ENCODE data around the gene DCBLD2. TPM values are rescaled to one million over a fixed set of nuclear protein-coding genes. Genes with fewer than 3 reads are reported as not detected.
A peak's percentile ranks its signal among the peaks of the same experiment; 100 is the strongest.
"Not testable (repeated sequence)": the region's sequence is repeated elsewhere in the genome, so short reads cannot be mapped to it uniquely, and the experiment has no call there.

The DCBLD2 gene
- polyA plus RNA-seq, 3 donors, result 0.17 to 1.1 (median 0.45) TPM

GRCh38 chr3:98857258-98857657, 44.2 kb downstream of the DCBLD2 start:
- H3K36me3 ChIP-seq (replicated peaks in 1 of 2; ENCODE audit: control insufficient read depth in 1 of 2, insufficient read depth in 2 of 2, low read length in 2 of 2); H2AFZ ChIP-seq (ENCODE audit: insufficient read depth, low read depth, low read length, poor library complexity, severe bottlenecking); H3K4me2 ChIP-seq (replicated peaks; ENCODE audit: extremely low read depth, low read length, poor library complexity, severe bottlenecking); H3K27me3 Mint-ChIP-seq (ENCODE audit: low read depth in 3 of 3); DNase-seq; H3K27ac ChIP-seq (ENCODE audit: low read depth in 1 of 2, low read length in 2 of 2); H3K4me1 ChIP-seq (ENCODE audit: control insufficient read depth in 1 of 2, insufficient read depth in 2 of 2, low read length in 2 of 2); H3K9ac ChIP-seq (ENCODE audit: insufficient read depth, low read length, poor library complexity, severe bottlenecking); H3K4me1 Mint-ChIP-seq; H3K4me3 Mint-ChIP-seq; intact Hi-C loops (cut with micrococcal nuclease); H3K4me3 ChIP-seq (replicated peaks in 1 of 3; ENCODE audit: low read depth in 2 of 3, low read length in 3 of 3); H3K79me2 ChIP-seq (ENCODE audit: insufficient read depth, low read length); H3K27me3 ChIP-seq (ENCODE audit: control insufficient read depth in 2 of 2, insufficient read depth in 2 of 2, low read length in 2 of 2); H3K36me3 Mint-ChIP-seq; H4K20me1 ChIP-seq (ENCODE audit: insufficient read depth, low read length): not testable (repeated sequence)
- Mint-ChIP-seq H3K27ac (peak overlapping the region in 1 of 7 donors; percentile 16), H3K9me3 (peaks cover 27 to 38% (median 31%) of the 10 kb centered on the region in 7 donors)
- H3K9me3 ChIP-seq (replicated peaks in 1 of 2; ENCODE audit: control insufficient read depth in 1 of 2, insufficient read depth in 1 of 2, low read length in 2 of 2), result peaks cover 11 to 20% of the 10 kb centered on the region in 2 donors
- WGBS (ENCODE audit: insufficient coverage), result 96% methylated on average over 8 of the region's 9 CpGs

GRCh38 chr3:98856724-98857123, 44.8 kb downstream of the DCBLD2 start:
- Histone ChIP-seq H4K20me1 (ENCODE audit: insufficient read depth, low read length) (no peaks in the 10 kb centered on the region), H3K4me1 (ENCODE audit: control insufficient read depth in 1 of 2, insufficient read depth in 2 of 2, low read length in 2 of 2) (no peaks in the 10 kb centered on the region), H2AFZ (ENCODE audit: insufficient read depth, low read depth, low read length, poor library complexity, severe bottlenecking) (no peak overlapping the region), H3K27me3 (ENCODE audit: control insufficient read depth in 2 of 2, insufficient read depth in 2 of 2, low read length in 2 of 2) (no peaks in the 10 kb centered on the region), H3K79me2 (ENCODE audit: insufficient read depth, low read length) (no peaks in the 10 kb centered on the region), H3K9me3 (replicated peaks in 1 of 2; ENCODE audit: control insufficient read depth in 1 of 2, insufficient read depth in 1 of 2, low read length in 2 of 2) (peaks cover 11 to 20% of the 10 kb centered on the region in 2 donors), H3K4me2 (replicated peaks; ENCODE audit: extremely low read depth, low read length, poor library complexity, severe bottlenecking) (no peak overlapping the region), H3K36me3 (replicated peaks in 1 of 2; ENCODE audit: control insufficient read depth in 1 of 2, insufficient read depth in 2 of 2, low read length in 2 of 2) (no peaks in the 10 kb centered on the region), H3K4me3 (replicated peaks in 1 of 3; ENCODE audit: low read depth in 2 of 3, low read length in 3 of 3) (no peak overlapping the region), H3K27ac (ENCODE audit: low read depth in 1 of 2, low read length in 2 of 2) (no peak overlapping the region), H3K9ac (ENCODE audit: insufficient read depth, low read length, poor library complexity, severe bottlenecking) (no peak overlapping the region)
- Mint-ChIP-seq H3K27me3 (ENCODE audit: low read depth in 3 of 3) (peaks cover 0 to 1% (median 0%) of the 10 kb centered on the region in 3 donors), H3K9me3 (peaks cover 23 to 35% (median 29%) of the 10 kb centered on the region in 7 donors), H3K36me3 (peaks cover 0 to 7% of the 10 kb centered on the region in 2 donors), H3K4me1 (no peaks in the 10 kb centered on the region), H3K4me3 (no peak overlapping the region), H3K27ac (no peak overlapping the region)
- TF ChIP-seq CTCF (IDR thresholded peaks at IDR 0.05), result no peak
- intact Hi-C loops (cut with micrococcal nuclease), result no loop called here
- DNase-seq, result no peak
- WGBS (ENCODE audit: insufficient coverage), result no CpG with 5 or more reads among the region's 8 CpGs

Data from CD14-positive monocyte (primary cell).